NCI-H345 (cell line): Measurements from ENCODE around the gene PELO.
"Not testable (repeated sequence)": the region's sequence is repeated elsewhere in the genome, so short reads cannot be mapped to it uniquely, and the experiment has no call there.

Experiments
- DNase-seq: peaks from one replicate; lab custom pipeline; 2025; lab: John Stamatoyannopoulos, UW

Gene PELO

GRCh38 chr5:52800394-52801213 is 12.9 kb downstream of the PELO start:
- peak; percentile 44 for DNase-seq

GRCh38 chr5:52801329-52801728 is 13.6 kb downstream of the PELO start:
- no peak for DNase-seq

GRCh38 chr5:52802272-52802973 is 14.7 kb downstream of the PELO start:
- no peak for DNase-seq

- DNase-seq, result no peak
These were observed 15.2 kb downstream of the PELO start for GRCh38 chr5:52802974-52803336.

- DNase-seq, result no peak
These were observed 16.7 kb downstream of the PELO start for GRCh38 chr5:52804387-52804791.

GRCh38 chr5:52804981-52805380 is 17.3 kb downstream of the PELO start:
- DNase-seq, result no peak

- no peak for DNase-seq
These were observed 17.9 kb downstream of the PELO start for GRCh38 chr5:52805615-52806014.

- DNase-seq, result no peak
These were observed 19.3 kb downstream of the PELO start for GRCh38 chr5:52807037-52807436.

GRCh38 chr5:52807723-52808122 is 20.0 kb downstream of the PELO start:
- DNase-seq, result no peak

- no peak for DNase-seq
These were observed 20.7 kb downstream of the PELO start for GRCh38 chr5:52808316-52808901.

- no peak for DNase-seq
These were observed 22.2 kb downstream of the PELO start for GRCh38 chr5:52809884-52810283.

- DNase-seq, result no peak
These were observed 22.7 kb downstream of the PELO start for GRCh38 chr5:52810426-52810825.

GRCh38 chr5:52811067-52811749 is 23.5 kb downstream of the PELO start:
- no peak for DNase-seq

- no peak for DNase-seq
These were observed 26.8 kb downstream of the PELO start for GRCh38 chr5:52814352-52815148.

- no peak for DNase-seq
These were observed 30.1 kb downstream of the PELO start for GRCh38 chr5:52817818-52818217.

- no peak for DNase-seq
These were observed 30.6 kb downstream of the PELO start for GRCh38 chr5:52818360-52818759.

GRCh38 chr5:52818807-52819206 is 31.1 kb downstream of the PELO start:
- DNase-seq, result not testable (repeated sequence)

- DNase-seq, result no peak
These were observed 34.2 kb downstream of the PELO start for GRCh38 chr5:52821901-52822300.

- no peak for DNase-seq
These were observed 34.7 kb downstream of the PELO start for GRCh38 chr5:52822437-52822836.

- no peak for DNase-seq
These were observed 37.1 kb downstream of the PELO start for GRCh38 chr5:52824827-52825226.

- DNase-seq, result no peak
These were observed 38.1 kb downstream of the PELO start for GRCh38 chr5:52825826-52826225.

GRCh38 chr5:52827815-52828214 is 40.1 kb downstream of the PELO start:
- DNase-seq, result no peak
